Suprapubic skin (tissue), 3 donors: Measurements from ENCODE around the gene WDR27.

Source experiments
- EP300 ChIP-seq: sonication (generic); formaldehyde crosslinking; IDR thresholded peaks from one replicate; pipeline ENCODE4 v1.6.1; 2017; ENCODE audit warnings: antibody characterized with exemption
- POLR2A ChIP-seq, 2 donors: fragments of 450-650 bp; IDR thresholded peaks; one replicate each; pipeline ENCODE4 v1.6.1; 2017; ENCODE audit warnings: antibody characterized with exemption in 2 of 2, mild to moderate bottlenecking in 2 of 2, moderate library complexity in 2 of 2
- TF ChIP-seq, protein P1 (sequence below), 2 donors: fragments of 200-600 bp in 1 of 2; fragments of 450-650 bp in 1 of 2; sonication (generic) in 1 of 2; IDR thresholded peaks; one replicate each; pipeline ENCODE4 v1.5.1; 2016 to 2019; ENCODE audit warnings: antibody characterized with exemption in 2 of 2, mild to moderate bottlenecking in 1 of 2, moderate library complexity in 1 of 2

DNA sequence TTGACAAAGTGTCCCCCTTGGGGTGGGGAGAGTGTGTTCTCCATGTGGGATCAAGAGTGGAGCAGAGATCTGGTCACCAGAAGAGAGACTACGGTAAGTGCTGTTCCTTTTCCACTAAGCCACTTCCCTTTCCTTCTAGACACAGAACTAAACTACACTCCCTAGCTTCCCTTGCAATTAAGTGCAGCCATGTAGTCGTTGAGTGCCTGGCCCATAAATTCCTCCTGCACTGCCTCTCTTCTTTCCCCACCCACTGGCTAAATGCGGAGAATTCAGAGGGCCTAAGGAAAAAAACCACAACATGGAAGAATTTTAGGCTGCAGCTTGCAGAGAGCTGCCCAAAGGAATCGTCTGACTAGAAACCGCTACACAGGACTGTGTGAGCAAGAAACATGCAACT is 1.5 kb downstream of the WDR27 start:
- no peak for TF ChIP-seq POLR2A (IDR thresholded peaks at IDR 0.05)
- TF ChIP-seq EP300 = no peak
- TF ChIP-seq, protein P1, sequence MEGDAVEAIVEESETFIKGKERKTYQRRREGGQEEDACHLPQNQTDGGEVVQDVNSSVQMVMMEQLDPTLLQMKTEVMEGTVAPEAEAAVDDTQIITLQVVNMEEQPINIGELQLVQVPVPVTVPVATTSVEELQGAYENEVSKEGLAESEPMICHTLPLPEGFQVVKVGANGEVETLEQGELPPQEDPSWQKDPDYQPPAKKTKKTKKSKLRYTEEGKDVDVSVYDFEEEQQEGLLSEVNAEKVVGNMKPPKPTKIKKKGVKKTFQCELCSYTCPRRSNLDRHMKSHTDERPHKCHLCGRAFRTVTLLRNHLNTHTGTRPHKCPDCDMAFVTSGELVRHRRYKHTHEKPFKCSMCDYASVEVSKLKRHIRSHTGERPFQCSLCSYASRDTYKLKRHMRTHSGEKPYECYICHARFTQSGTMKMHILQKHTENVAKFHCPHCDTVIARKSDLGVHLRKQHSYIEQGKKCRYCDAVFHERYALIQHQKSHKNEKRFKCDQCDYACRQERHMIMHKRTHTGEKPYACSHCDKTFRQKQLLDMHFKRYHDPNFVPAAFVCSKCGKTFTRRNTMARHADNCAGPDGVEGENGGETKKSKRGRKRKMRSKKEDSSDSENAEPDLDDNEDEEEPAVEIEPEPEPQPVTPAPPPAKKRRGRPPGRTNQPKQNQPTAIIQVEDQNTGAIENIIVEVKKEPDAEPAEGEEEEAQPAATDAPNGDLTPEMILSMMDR (IDR thresholded peaks at IDR 0.05) = no peak
